A204.1 (cell line): ENCODE results near the gene MCIDAS.

Experiments used
- FAIRE-seq: peaks from 2 replicates; lab custom pipeline; 2012; peaks lifted over from hg19 to GRCh38; lab: Jason Lieb, UNC

The MCIDAS gene

GRCh38 chr5:55226934-55227663, at the start of gene MCIDAS:
MCIDAS (minus strand) TSS chr5:55227315; CDS start chr5:55227138, 177 bp downstream.
- no peak for FAIRE-seq

GRCh38 chr5:55276771-55277170, 49.7 kb upstream of the MCIDAS start:
- FAIRE-seq, result no peak

- FAIRE-seq, result no peak
Observed at GRCh38 chr5:55258339-55258738, 31.2 kb upstream of the MCIDAS start.

GRCh38 chr5:55254802-55255201, 27.7 kb upstream of the MCIDAS start:
- FAIRE-seq, result no peak

GRCh38 chr5:55250064-55250463, 22.9 kb upstream of the MCIDAS start:
- FAIRE-seq, result no peak

- no peak for FAIRE-seq
Observed at GRCh38 chr5:55241746-55242145, 14.6 kb upstream of the MCIDAS start.

GRCh38 chr5:55236800-55237199, 9.7 kb upstream of the MCIDAS start:
- FAIRE-seq, result no peak

- FAIRE-seq, result no peak
Observed at GRCh38 chr5:55234121-55234700, 7.1 kb upstream of the MCIDAS start.

GRCh38 chr5:55232985-55233928, 6.1 kb upstream of the MCIDAS start, which contains the start of gene CCNO:
CCNO (minus strand) TSS chr5:55233608; CDS start chr5:55233523, 85 bp downstream.
- FAIRE-seq, result no peak

GRCh38 chr5:55232271-55232984, 5.3 kb upstream of the MCIDAS start:
- FAIRE-seq, result no peak

- FAIRE-seq, result no peak
Observed at GRCh38 chr5:55231919-55232270, 4.8 kb upstream of the MCIDAS start.

- no peak for FAIRE-seq
Observed at GRCh38 chr5:55231029-55231918, 4.2 kb upstream of the MCIDAS start.

- no peak for FAIRE-seq
Observed at GRCh38 chr5:55230086-55230629, 3.0 kb upstream of the MCIDAS start.

- no peak for FAIRE-seq
Observed at GRCh38 chr5:55227664-55228430, 732 bp upstream of the MCIDAS start.

- no peak for FAIRE-seq
Observed at GRCh38 chr5:55226027-55226933, 835 bp downstream of the MCIDAS start.

- no peak for FAIRE-seq
Observed at GRCh38 chr5:55225346-55225745, 1.8 kb downstream of the MCIDAS start.

GRCh38 chr5:55223812-55224240, 3.3 kb downstream of the MCIDAS start:
- no peak for FAIRE-seq

GRCh38 chr5:55222985-55223811, 3.9 kb downstream of the MCIDAS start:
- FAIRE-seq, result no peak
